ENCODE measurements around the gene MYBPC2. TPM values are rescaled to one million over a fixed set of nuclear protein-coding genes. Genes with fewer than 3 reads are reported as not detected.
"Not testable (repeated sequence)": the region's sequence is repeated elsewhere in the genome, so short reads cannot be mapped to it uniquely, and the experiment has no call there.

Gene MYBPC2
- polyA plus RNA-seq, 3 donors: 0.58 to 0.72 (median 0.67) TPM

GRCh38 chr19:50457300-50457699, 24.6 kb downstream of the MYBPC2 start:
- DNase-seq (ENCODE audit: low read depth in 3 of 3, low spot score in 2 of 3): no peak

DNA sequence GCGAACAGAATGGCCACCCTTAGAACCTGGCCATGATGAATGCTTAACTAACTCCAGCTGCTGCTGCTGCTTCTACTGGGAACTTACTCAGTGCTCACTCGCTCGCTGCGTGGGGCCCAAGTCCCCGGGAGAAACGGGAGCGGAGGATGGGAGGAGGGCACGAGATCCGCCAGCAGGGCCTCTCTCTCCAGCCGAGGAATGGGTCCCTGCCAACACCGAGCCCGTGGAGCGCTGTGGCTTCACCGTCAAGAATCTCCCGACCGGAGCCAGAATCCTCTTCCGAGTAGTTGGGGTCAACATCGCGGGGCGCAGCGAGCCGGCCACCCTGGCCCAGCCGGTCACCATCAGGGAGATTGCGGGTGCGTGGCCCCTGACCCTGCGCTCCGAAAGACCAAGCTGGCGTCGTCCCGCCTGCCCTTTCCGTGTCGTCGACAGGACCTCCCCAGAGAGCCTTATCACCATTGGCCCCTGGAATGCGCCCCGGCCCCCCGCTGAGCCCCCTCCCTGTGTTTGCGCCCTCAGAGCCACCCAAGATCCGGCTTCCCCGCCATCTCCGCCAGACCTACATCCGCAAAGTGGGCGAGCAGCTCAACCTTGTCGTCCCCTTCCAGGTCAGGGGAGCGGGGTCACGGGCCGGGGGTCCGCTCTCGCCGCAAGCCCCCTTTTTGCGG, 25.8 kb downstream of the MYBPC2 start:
- no peak for DNase-seq (ENCODE audit: low read depth in 3 of 3, low spot score in 2 of 3)

GRCh38 chr19:50459067-50459456, 26.4 kb downstream of the MYBPC2 start:
- DNase-seq (ENCODE audit: low read depth in 3 of 3, low spot score in 2 of 3): no peak

GRCh38 chr19:50459638-50460037, 26.9 kb downstream of the MYBPC2 start:
- DNase-seq (ENCODE audit: low read depth in 3 of 3, low spot score in 2 of 3): no peak

DNA sequence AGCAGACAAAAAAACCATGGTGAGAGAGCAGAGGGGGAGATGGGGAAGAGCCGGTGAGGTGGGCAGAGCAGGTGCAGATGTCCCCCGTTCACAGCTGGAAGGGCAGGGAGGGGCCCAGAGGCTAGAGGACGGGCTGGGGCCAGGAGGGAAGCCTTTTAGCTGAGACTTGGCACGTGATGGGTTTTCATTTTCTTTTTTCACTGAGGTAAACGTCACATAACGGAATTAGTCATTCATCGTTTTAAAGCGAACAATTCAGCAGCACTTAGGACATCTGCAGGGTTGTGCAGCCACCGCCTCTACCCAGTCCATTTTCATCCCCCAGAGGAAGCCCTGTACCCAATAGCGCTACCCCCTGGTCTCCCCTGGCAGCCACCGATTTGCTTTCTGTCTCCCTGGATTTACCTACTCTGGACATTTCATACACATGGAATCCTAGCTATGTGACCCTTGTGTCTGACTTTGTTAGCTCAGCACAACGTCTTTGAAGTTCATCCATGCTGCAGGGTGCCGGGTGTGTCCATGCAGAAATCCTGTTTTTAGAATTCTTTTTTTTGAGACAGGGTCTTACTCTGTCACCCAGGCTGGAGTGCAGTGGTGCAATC, 27.6 kb downstream of the MYBPC2 start:
- DNase-seq (ENCODE audit: low read depth in 3 of 3, low spot score in 2 of 3): no peak

- no peak for DNase-seq (ENCODE audit: low read depth in 3 of 3, low spot score in 2 of 3)
These were observed 28.6 kb downstream of the MYBPC2 start for GRCh38 chr19:50461066-50461875.

DNA sequence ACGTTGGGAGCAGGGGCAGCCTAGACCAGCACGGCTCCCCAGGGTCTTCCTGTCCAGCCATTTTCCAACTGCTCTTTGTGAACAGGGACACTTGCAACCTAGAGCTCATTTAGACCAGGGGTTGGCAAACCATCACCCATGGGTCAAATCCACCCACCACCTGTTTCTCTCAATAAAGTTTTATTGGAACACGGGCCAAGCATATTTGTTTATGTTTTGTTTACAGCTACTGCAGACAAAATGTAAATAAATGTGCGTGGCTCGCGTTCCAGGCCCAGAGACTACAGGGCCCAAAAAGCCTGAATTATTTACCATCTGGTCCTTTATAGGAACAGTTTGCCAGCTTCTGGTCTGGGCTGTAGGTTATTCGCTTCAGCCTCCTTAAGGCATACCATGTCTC, 30.3 kb downstream of the MYBPC2 start:
- no peak for DNase-seq (ENCODE audit: low read depth in 3 of 3, low spot score in 2 of 3)

DNA sequence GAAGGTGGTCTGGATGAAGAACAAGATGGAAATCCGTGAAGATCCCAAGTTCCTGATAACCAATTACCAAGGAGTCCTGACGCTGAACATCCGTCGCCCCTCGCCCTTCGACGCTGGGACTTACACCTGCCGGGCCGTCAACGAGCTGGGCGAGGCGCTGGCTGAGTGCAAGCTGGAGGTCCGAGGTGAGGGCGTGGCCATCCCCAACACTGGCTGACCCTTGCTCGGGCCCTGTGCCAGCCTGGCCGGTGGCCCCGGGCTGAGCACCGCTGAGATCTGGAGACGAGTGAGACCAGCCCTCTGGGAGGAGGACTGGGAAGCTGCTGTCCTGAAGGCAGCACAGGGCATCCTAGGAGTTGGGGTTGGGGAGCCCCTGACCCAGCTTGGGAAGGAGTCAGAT, 31.7 kb downstream of the MYBPC2 start:
- no peak for DNase-seq (ENCODE audit: low read depth in 3 of 3, low spot score in 2 of 3)

- no peak for DNase-seq (ENCODE audit: low read depth in 3 of 3, low spot score in 2 of 3)
These were observed 32.3 kb downstream of the MYBPC2 start for GRCh38 chr19:50465000-50465399.

DNA sequence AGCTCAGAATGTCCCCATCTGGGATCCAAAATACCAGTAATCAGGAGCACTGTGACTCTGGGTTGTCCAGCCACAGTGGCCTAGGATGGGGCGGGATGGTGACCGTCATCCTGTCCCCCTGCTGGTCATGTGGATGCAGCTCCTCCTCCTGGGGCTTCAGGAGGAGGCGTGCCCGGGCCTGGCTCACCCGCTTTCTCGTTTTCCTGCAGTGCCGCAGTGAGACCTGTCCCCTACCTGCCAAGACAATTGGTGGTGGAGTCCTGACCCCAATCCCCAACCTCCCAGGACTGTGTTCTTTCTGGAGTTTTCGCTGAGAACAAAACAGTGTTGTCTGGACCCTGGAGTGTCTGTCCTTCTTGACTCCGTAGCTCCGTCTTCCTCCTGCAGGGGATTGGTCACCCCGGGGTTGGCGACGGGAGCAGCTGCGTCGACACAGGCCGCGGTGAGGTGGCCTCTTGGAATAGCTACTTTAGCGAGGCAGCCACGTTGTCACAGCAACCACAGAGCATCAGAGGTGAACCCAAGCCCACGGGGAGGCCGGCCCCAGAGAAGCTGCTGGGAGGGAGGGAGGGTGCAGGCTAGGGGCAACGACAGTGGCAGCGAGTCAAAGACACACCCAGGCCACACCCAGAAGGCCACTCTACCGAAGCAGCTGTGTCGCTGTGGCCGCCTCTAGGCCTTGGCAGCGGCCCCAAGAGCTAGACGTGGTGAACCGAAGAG, 33.5 kb downstream of the MYBPC2 start:
- DNase-seq (ENCODE audit: low read depth in 3 of 3, low spot score in 2 of 3): no peak

DNA sequence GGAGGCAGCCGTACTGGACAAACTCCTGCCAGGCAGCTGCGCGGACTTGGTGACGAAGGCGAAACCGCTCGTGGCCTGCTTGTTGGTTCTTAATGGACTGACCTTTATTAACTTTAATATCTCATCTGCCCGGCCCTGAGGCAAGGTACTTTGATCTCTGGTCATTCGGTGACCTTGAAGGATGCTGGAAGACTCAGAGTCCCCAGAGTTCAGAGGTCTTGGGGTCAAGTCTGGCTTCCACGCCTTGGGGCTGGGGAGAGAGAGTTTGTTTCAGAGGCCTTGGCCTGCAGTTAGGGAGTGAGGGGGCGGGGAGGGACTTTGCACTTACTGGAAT, 34.0 kb downstream of the MYBPC2 start:
- no peak for DNase-seq (ENCODE audit: low read depth in 3 of 3, low spot score in 2 of 3)

- no peak for DNase-seq (ENCODE audit: low read depth in 3 of 3, low spot score in 2 of 3)
These were observed 34.9 kb downstream of the MYBPC2 start for GRCh38 chr19:50467566-50467965.

DNA sequence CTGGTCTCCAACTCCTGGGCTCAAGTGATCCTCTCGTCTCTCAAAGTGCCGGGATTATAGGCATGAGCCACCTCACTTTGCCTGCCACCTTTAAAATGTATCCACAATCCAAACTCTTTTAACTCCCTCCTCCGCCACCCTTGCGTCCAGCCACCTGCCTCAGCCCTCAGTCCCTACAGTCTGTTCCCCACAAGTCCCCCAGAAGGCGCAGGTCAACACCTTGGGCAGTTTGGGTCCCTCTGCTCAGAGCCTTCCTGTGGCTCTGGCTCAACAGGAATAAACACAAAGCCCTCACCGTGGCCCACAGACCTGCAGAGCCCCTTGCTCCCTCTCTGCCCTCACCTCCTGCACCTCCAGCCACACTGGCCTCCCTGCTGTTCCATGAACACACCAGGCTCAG, 36.1 kb downstream of the MYBPC2 start:
- no peak for DNase-seq (ENCODE audit: low read depth in 3 of 3, low spot score in 2 of 3)

GRCh38 chr19:50473336-50473735, 40.6 kb downstream of the MYBPC2 start:
- not testable (repeated sequence) for DNase-seq (ENCODE audit: low read depth in 3 of 3, low spot score in 2 of 3)

GRCh38 chr19:50475101-50475568, 42.4 kb downstream of the MYBPC2 start:
- DNase-seq (ENCODE audit: low read depth in 3 of 3, low spot score in 2 of 3): no peak

DNA sequence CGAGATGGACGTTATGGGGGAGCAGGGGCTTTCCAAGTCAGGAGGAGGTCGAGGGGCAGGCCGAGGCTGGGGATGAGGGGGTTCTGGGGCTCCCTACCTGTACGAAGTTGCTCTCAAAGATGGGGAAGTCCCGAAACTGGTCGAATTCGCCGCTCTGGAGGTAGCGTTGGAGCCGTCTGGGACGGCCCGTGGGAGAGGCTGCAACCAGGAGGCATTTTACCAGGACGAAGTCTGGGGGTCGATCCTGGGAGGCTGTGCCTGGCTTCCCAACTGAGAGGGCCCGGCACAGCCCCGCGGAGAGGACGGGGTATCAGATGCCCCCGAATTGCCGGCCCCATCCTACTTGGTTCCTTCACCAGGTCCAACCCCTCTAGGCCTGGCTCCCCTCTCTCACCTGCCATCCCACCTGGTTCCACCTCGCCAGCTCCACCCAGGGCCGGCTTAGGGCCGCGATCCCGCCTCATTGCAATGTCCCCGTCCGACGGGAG, 43.1 kb downstream of the MYBPC2 start:
- no peak for DNase-seq (ENCODE audit: low read depth in 3 of 3, low spot score in 2 of 3)

DNA sequence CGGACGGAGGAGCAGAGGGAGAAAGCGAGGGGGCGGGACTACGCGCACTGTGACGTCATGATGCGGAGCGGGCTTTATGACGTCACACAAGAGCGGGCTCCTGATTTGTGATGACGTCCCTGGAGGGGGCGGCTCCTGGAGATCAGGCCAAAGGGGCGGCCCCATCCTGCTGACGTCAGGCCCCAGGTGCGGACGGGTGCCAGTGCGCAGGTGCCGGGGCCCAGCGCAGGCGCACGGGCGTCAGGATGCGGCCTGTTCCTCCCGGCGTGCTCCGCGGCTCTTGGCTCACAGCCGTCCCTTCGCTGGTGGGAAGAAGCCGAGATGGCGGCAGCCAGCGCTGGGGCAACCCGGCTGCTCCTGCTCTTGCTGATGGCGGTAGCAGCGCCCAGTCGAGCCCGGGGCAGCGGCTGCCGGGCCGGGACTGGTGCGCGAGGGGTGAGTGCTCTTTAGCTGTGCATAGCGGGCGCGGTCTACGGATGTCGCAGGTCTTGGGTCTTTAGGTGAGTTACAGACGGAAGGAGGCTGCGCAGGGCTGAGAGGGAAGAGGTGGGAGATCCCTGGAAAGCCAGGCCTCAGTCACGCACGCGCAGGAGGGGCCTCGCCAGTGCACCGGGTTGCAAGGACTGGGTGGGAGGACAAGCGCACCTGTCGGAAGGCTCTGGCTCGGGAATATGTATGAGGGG, 43.7 kb downstream of the MYBPC2 start, which contains the start of the genes EMC10 and GARIN5A:
Gene EMC10 (plus strand): TSS at position 284 of the 683 bp plus-strand sequence. CDS start 38 bp downstream, at position 322.
Gene GARIN5A (minus strand): TSS at position 625 of the 683 bp plus-strand sequence. CDS start 460 bp downstream, at position 165.
- peak; percentile 81 to 91 (median 87) for DNase-seq (ENCODE audit: low read depth in 3 of 3, low spot score in 2 of 3)

DNA sequence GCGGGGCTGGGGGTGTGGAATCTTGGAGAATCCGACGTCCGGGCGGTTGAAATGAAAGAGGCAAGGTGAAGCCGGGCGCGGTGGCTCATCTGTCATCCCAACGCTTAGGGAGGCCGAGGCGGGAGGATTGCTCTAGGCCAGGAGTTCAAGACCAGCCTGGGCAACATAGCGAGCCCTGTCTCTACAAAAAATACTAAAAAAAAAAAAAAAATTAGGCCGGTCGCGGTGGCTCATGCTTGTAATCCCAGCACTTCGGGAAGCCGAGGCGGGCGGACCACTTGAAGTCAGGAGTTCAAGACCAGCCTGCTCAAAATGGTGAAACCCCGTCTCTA, 44.2 kb downstream of the MYBPC2 start:
- DNase-seq (ENCODE audit: low read depth in 3 of 3, low spot score in 2 of 3): no peak

DNA sequence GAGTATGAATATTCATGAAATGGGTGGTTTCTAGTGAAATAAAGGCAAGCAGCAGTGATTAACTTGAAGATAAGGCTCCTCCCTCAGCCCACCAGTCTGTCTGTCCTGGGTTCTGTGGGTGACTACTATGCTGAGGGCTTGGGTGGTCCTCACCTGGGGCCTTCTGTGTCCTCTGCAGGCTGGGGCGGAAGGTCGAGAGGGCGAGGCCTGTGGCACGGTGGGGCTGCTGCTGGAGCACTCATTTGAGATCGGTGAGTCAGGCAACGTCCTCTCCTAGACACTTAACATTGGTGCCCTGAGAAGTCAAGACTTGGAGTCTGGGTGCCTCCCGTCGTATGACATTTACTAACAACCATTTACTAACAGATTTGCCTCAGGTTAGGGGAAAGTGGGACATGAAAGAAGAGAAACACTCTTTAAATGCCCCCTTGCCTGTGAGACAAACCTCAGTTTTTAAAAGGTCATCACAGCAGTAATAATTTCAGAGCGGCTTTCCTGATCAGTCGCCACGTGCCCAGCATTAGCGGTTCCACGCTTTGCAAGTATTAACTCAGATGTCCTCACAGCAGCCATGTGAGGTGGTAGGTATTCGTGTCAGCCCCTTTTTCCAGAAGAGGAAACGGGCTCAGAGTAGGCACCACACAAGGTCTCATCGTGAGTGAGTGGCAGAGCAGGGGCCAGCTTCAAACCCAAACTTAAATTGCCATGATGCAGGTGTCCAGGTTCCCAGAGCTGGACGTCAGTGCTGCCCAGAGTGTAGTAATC, 45.2 kb downstream of the MYBPC2 start:
- DNase-seq (ENCODE audit: low read depth in 3 of 3, low spot score in 2 of 3): no peak
